Endodermal cell (in vitro differentiated cells): Measurements from ENCODE around the gene NUP214. TPM values are rescaled to one million over a fixed set of nuclear protein-coding genes. Genes with fewer than 3 reads are reported as not detected.

Experiments used
- DNase-seq: peaks from one replicate; pipeline ENCODE4 v3.0.0-alpha.2; 2017
- H3K27ac ChIP-seq: 2 replicates; pipeline ENCODE4 v1.5.1; 2013; ENCODE audit warnings: mild to moderate bottlenecking, low read depth, low read length, moderate library complexity
- H3K27me3 ChIP-seq: 2 replicates; pipeline ENCODE4 v1.6.1; 2013; ENCODE audit warnings: mild to moderate bottlenecking, low read length, moderate library complexity; ENCODE audit not compliant: insufficient read depth, control insufficient read depth, poor library complexity, severe bottlenecking
- H3K36me3 ChIP-seq: 2 replicates; pipeline ENCODE4 v1.7.0; 2013; ENCODE audit warnings: mild to moderate bottlenecking, low read length, moderate library complexity; ENCODE audit not compliant: control insufficient read depth, insufficient read depth
- H3K4me1 ChIP-seq: one replicate; pipeline ENCODE4 v1.7.0; 2013; ENCODE audit warnings: low read length; ENCODE audit not compliant: control insufficient read depth, insufficient read depth
- H3K4me3 ChIP-seq: 2 replicates; pipeline ENCODE4 v1.5.1; 2013; ENCODE audit warnings: mild to moderate bottlenecking, low read length, moderate library complexity
- H3K9ac ChIP-seq: 2 replicates; pipeline ENCODE4 v1.6.1; 2013; ENCODE audit warnings: mild to moderate bottlenecking, low read length, moderate library complexity; ENCODE audit not compliant: poor library complexity, severe bottlenecking; ENCODE audit errors: extremely low read depth
- H3K9me3 ChIP-seq: 2 replicates; pipeline ENCODE4 v1.6.1; 2013; ENCODE audit warnings: mild to moderate bottlenecking, low read length, moderate library complexity; ENCODE audit not compliant: control insufficient read depth
- H3K27ac Mint-ChIP-seq: 2 replicates; pipeline ENCODE4 v1.8.0; 2020; ENCODE audit warnings: mixed read lengths
- H3K27me3 Mint-ChIP-seq: 2 replicates; pipeline ENCODE4 v1.8.0; 2021; ENCODE audit warnings: mild to moderate bottlenecking, mixed read lengths; ENCODE audit not compliant: insufficient read depth
- H3K36me3 Mint-ChIP-seq: 2 replicates; pipeline ENCODE4 v1.8.0; 2020; ENCODE audit warnings: low read depth, mixed read lengths
- H3K4me1 Mint-ChIP-seq: 2 replicates; pipeline ENCODE4 v1.8.0; 2020; ENCODE audit warnings: mixed read lengths
- H3K4me3 Mint-ChIP-seq: 2 replicates; pipeline ENCODE4 v1.8.0; 2020; ENCODE audit warnings: mild to moderate bottlenecking, moderate library complexity, mixed read lengths
- H3K9me3 Mint-ChIP-seq: 2 replicates; pipeline ENCODE4 v1.8.0; 2020; ENCODE audit warnings: mild to moderate bottlenecking, mixed read lengths
- CTCF ChIP-seq: fragments of 200-600 bp; sonication (generic); conservative IDR thresholded peaks from 2 replicates; pipeline ENCODE4 v1.5.0; 2021; ENCODE audit warnings: antibody characterized with exemption, mild to moderate bottlenecking
- WGBS, 2 experiments: methylation state at CpG; one replicate each; pipeline versions ENCODE4 v1.1.5 to v1.1.7; 2013; ENCODE audit warnings: missing lambda C conversion rate in 2 of 2, mixed read lengths in 1 of 2; ENCODE audit not compliant: insufficient coverage in 1 of 2, insufficient read length in 1 of 2; 5-methylcytosine and 5-hydroxymethylcytosine counted together
- total RNA-seq, 2 donors: library from RNA; stranded (reverse); fragmentation: NEBNext Ultra II Directional in 1 of 2; extraction: Animal tissue kit (Norgen Biotek cat#: 25700) in 1 of 2; gene quantifications; 2 replicates in 1 of 2; 3 replicates in 1 of 2; pipeline ENCODE4 v1.2.1, GENCODE V29; 2021

NUP214 gene
- total RNA-seq, 2 donors from 2014 or later = 56.7 to 59.9 TPM

- DNase-seq = no peak
- Mint-ChIP-seq H3K27me3 (no peaks in the 10 kb centered on the region), H3K4me3 (no peak overlapping the region), H3K27ac (no peak overlapping the region), H3K36me3 (peaks cover 34% of the 10 kb centered on the region), H3K4me1 (peaks cover under 1% of the 10 kb centered on the region), H3K9me3 (no peaks in the 10 kb centered on the region)
- Histone ChIP-seq H3K27me3 (no peaks in the 10 kb centered on the region), H3K9me3 (no peaks in the 10 kb centered on the region), H3K4me1 (peaks cover 4% of the 10 kb centered on the region), H3K36me3 (peaks cover 18% of the 10 kb centered on the region), H3K27ac (no peak overlapping the region), H3K9ac (no peak overlapping the region), H3K4me3 (no peak overlapping the region)
- TF ChIP-seq CTCF = no peak
- 73 to 82% methylated on average over 2 to 4 of the region's 5 CpGs for WGBS, 2 experiments
Observed at GRCh38 chr9:131104016-131104740, 21.2 kb upstream of the NUP214 start.

GRCh38 chr9:131105952-131106351 lies 19.4 kb upstream of the NUP214 start:
- H3K9me3 Mint-ChIP-seq = no peaks in the 10 kb centered on the region
- H3K9me3 ChIP-seq = no peaks in the 10 kb centered on the region
- no peaks in the 10 kb centered on the region for H3K27me3 ChIP-seq
- no peak overlapping the region for H3K9ac ChIP-seq
- no peak for DNase-seq
- no peak overlapping the region for H3K27ac ChIP-seq
- H3K4me1 ChIP-seq = no peaks in the 10 kb centered on the region
- no peak overlapping the region for H3K27ac Mint-ChIP-seq
- H3K4me3 ChIP-seq = no peak overlapping the region
- peaks cover 3% of the 10 kb centered on the region for H3K4me1 Mint-ChIP-seq
- TF ChIP-seq CTCF = no peak
- WGBS, 2 experiments = 94 to 96% methylated on average over 6 to 8 of the region's 8 CpGs
- no peak overlapping the region for H3K4me3 Mint-ChIP-seq
- peaks cover 18% of the 10 kb centered on the region for H3K36me3 ChIP-seq
- H3K36me3 Mint-ChIP-seq = peaks cover 42% of the 10 kb centered on the region
- H3K27me3 Mint-ChIP-seq = no peaks in the 10 kb centered on the region

- no peak overlapping the region for H3K27ac ChIP-seq
Observed at GRCh38 chr9:131107760-131108159, 17.6 kb upstream of the NUP214 start.

More at GRCh38 chr9:131107760-131108159, 17.6 kb upstream of the NUP214 start:
- Histone ChIP-seq H3K36me3 (peaks cover 18% of the 10 kb centered on the region), H3K9me3 (no peaks in the 10 kb centered on the region), H3K27me3 (no peaks in the 10 kb centered on the region), H3K4me3 (no peak overlapping the region), H3K9ac (no peak overlapping the region), H3K4me1 (no peaks in the 10 kb centered on the region)
- no peak overlapping the region for H3K27ac Mint-ChIP-seq
- H3K27me3 Mint-ChIP-seq = no peaks in the 10 kb centered on the region
- no peaks in the 10 kb centered on the region for H3K9me3 Mint-ChIP-seq
- H3K4me1 Mint-ChIP-seq = peaks cover 3% of the 10 kb centered on the region
- peaks cover 46% of the 10 kb centered on the region for H3K36me3 Mint-ChIP-seq
- 91 to 94% methylated on average over 6 to 8 of the region's 8 CpGs for WGBS, 2 experiments
- no peak for DNase-seq
- H3K4me3 Mint-ChIP-seq = no peak overlapping the region
- no peak for TF ChIP-seq CTCF
